Activated CD8-positive, alpha-beta memory T cell treated with anti-CD3 and anti-CD28 coated beads for 36 hours (primary cell): ENCODE measurements around the gene GPR152. TPM values are rescaled to one million over a fixed set of nuclear protein-coding genes. Genes with fewer than 3 reads are reported as not detected.

Source experiments
- CTCF ChIA-PET: fragments of 350-600 bp; sonication (Branson Sonifier 250); formaldehyde crosslinking; loops from one replicate; lab custom pipeline; 2021; ENCODE audit warnings: antibody characterized with exemption; lab: Charles Lee
- POLR2A ChIA-PET: fragments of 350-600 bp; sonication (Branson Sonifier 250); formaldehyde crosslinking; loops from one replicate; lab custom pipeline; 2021; ENCODE audit warnings: antibody characterized with exemption; lab: Charles Lee
- total RNA-seq, 2 experiments: library from RNA; stranded (reverse); gene quantifications; one replicate each; pipeline ENCODE4 v1.2.3, GENCODE V29; 2021

GPR152 gene
- total RNA-seq, 2 experiments from 2014 or later = not detected

DNA sequence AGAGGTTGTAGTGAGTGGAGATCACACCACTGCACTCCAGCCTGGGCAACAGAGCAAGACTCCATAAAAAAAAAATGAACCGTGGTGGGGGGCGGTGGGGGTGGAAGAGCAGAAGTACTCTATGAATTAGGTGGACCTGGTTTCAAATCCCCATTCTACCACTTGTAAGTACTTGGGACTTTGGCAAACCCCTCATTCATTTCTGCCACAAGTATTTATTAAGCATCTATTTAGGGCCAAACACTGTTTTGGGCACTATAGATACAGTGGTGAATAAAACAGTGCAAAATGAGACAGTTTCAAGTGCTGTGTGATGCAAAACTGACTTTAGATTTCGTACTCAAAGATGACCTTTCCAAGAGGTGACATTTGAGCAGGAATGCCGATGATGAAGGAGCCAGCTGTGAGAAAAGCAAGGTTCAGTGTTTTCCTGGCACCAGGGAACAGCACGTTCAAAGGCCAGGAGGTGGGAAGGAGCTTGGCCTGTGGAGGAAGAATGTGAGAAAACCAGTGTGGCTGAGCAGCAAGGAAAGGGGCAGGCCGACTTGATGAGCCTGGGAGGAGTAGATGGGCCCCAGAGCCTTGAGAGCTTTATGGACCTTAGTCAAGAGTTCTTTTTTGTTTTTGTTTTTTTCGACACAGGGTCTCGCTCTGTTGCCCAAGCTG, 17.9 kb upstream of the GPR152 start:
- ChIA-PET CTCF (interaction anchor here (0.9 to 2.8 kb wide), 7 partner anchors 12 to 69 kb away, joined by 3 to 6 read pairs (median 4); partner anchors contain the start of genes AIP, PPP1CA and PTPRCAP), POLR2A (no interaction called here)

GRCh38 chr11:67469508-67469811, 16.9 kb upstream of the GPR152 start:
- CTCF ChIA-PET = interaction anchor here (0.6 to 2.8 kb wide), 7 partner anchors 11 to 68 kb away, joined by 3 to 6 read pairs (median 3); partner anchors contain the start of genes PPP1CA and PTPRCAP
- POLR2A ChIA-PET = interaction anchor here (0.6 to 2.4 kb wide), 3 partner anchors 17 to 68 kb away, joined by 3 to 6 read pairs (median 6); partner anchors contain the start of gene PPP1CA

DNA sequence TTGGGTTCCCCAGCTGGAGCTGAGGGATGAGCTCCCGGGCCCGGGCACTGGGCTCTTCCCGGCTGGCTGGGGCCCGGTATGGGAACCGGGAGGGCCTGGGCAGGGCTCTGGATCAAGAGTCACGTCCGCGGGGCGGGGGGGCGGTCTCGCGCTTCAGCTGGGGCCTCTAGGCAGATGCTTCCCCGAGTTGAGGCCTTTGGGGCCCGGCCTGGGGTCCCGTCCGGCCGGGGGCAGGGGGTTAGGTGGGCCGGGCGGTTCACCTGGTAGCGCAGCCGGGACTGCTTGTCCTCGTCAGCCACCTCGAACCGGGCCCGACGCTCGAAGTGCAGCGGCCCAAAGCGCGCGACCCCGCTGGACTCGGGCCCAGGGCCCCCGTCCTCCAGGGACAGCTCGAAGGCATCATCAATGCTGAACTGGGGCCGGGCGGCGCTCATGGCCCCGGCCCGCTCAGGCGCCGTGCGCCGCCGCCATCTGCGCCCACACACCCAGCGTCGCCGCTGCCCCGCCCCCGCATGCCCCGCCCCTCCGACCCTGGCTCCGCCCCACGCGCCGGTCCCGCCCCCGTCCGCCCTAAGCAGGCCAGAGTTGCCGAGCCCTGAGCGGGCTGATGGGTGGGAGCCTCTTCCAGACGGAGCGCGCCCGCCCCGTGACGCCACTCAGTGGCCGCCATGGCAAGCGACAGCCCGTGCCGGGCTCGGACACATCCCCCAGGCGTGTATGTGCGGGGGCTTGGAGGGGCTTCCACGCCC, 16.4 kb upstream of the GPR152 start, which contains the start of gene TMEM134:
TMEM134 (minus strand) TSS at position 493 of the 749 bp plus-strand sequence; CDS start at position 434, 59 bp downstream.
- ChIA-PET POLR2A (interaction anchor here (0.5 to 2.6 kb wide), 15 partner anchors 14 to 116 kb away, joined by 3 to 16 read pairs (median 6); partner anchors contain the start of genes AIP, POLD4, PPP1CA and PTPRCAP), CTCF (interaction anchor here (0.8 to 2.8 kb wide), 9 partner anchors 11 to 77 kb away, joined by 3 to 11 read pairs (median 4); partner anchors contain the start of genes PPP1CA, PTPRCAP and RAD9A)

DNA sequence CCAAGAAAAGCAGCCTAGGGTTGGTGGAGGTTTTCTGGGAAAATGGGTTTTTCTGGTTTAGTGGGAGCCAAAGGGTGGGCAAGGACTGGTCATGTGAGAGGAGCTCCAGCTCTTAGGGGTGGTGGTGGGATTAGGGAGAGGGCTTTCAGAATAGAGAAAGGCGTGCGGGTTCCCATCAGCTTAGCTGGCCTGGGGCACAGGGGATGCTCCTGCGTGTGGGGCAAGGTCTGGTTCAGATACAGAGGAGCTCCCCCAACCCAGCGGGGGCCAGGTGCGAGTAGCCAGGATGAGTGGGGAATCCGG, 15.9 kb upstream of the GPR152 start:
- ChIA-PET POLR2A (interaction anchor here (0.5 to 2.6 kb wide), 15 partner anchors 15 to 115 kb away, joined by 3 to 16 read pairs (median 6); partner anchors contain the start of genes AIP, POLD4, PPP1CA and PTPRCAP), CTCF (interaction anchor here (0.9 to 2.5 kb wide), 6 partner anchors 14 to 76 kb away, joined by 3 to 11 read pairs (median 4); partner anchors contain the start of genes PPP1CA and RAD9A)

DNA sequence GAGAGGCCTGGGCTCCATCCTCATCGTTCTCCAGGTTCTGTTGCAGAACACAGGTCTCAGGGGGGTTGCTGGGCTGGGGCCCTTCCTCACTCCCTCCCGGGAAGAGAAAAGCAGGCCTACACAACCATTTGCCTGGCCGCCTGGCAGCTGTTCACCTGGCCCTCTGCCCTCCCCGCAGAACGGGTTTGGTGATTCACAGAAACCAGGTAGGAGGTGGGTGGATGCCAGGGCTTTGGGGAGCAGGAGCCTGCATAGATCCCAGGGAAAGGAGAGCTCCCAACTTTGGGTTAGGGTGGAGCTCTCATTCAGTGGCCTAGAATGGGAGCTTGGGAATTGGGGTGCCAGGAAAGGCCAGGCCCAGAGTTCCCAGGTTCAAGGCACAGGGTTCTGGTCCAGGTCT, 15.5 kb upstream of the GPR152 start:
- CTCF ChIA-PET = interaction anchor here (0.9 to 2.5 kb wide), 6 partner anchors 14 to 76 kb away, joined by 3 to 11 read pairs (median 4); partner anchors contain the start of genes PPP1CA and RAD9A
- POLR2A ChIA-PET = interaction anchor here (0.7 to 2.6 kb wide), 13 partner anchors 16 to 67 kb away, joined by 3 to 16 read pairs (median 6); partner anchors contain the start of genes PPP1CA, PTPRCAP and TBC1D10C

DNA sequence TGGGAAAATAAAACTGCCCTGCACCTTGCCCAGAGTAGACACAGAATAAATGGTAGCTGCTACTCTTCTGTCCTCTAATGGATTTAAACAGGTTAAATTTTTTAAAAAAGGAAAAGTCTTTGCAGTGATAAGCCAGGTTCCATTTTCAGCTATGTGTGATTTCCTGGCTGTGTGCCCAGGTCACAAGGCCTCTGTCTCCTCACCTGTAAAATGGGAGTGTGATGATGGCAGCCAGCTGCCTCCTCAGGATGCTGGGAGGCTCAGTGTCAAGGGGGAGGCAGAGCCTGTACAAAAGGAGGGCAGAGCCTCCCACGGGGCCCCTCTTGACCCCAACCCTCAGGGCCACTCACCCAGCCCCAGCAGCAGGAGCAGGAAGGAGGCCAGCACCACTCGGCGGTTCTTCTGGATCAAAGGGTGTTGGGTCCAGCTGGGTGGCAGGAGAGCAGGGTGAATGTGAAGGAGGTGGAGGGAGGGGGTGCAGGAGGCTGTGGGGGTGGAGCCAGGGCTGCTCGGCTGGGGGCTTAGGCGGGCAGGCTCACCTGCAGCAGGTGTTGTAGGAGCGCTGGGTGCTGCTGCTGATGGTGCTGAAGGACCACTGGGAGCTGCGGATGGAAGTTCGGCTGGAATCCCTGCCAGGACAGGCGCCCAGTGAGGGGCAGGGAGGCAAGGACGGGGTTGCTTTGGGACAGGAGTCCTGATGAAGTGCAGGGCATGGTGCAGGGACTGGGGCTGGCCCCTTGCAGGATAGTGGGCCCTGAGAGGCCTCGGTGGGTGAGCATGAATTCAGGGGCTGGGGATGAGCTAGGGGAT, 14.6 kb upstream of the GPR152 start:
- CTCF ChIA-PET = interaction anchor here (0.8 to 2.5 kb wide), 3 partner anchors 62 to 150 kb away, joined by 3 to 11 read pairs (median 4); partner anchors contain the start of gene PPP1CA
- POLR2A ChIA-PET = interaction anchor here (1.5 to 2.6 kb wide), 6 partner anchors 19 to 66 kb away, joined by 4 to 16 read pairs (median 8); partner anchors contain the start of genes PPP1CA, PTPRCAP and TBC1D10C

GRCh38 chr11:67466367-67466766, 13.8 kb upstream of the GPR152 start:
- ChIA-PET POLR2A (interaction anchor here (0.7 to 2.9 kb wide), 5 partner anchors 14 to 29 kb away, joined by 3 to 25 read pairs (median 12); partner anchors contain the start of genes GPR152 and PTPRCAP), CTCF (interaction anchor here (1.2 to 2.5 kb wide), 3 partner anchors 27 to 65 kb away, joined by 3 to 11 read pairs (median 5); partner anchors contain the start of genes PITPNM1 and PPP1CA)

GRCh38 chr11:67465530-67465929, 13.0 kb upstream of the GPR152 start:
- POLR2A ChIA-PET = interaction anchor here (0.6 to 2.9 kb wide), 6 partner anchors 13 to 58 kb away, joined by 3 to 25 read pairs (median 4); partner anchors contain the start of genes GPR152 and PTPRCAP
- CTCF ChIA-PET = interaction anchor here (0.8 to 1.6 kb wide), 6 partner anchors 13 to 39 kb away, joined by 3 to 7 read pairs (median 3); partner anchors contain the start of genes PITPNM1 and PTPRCAP

DNA sequence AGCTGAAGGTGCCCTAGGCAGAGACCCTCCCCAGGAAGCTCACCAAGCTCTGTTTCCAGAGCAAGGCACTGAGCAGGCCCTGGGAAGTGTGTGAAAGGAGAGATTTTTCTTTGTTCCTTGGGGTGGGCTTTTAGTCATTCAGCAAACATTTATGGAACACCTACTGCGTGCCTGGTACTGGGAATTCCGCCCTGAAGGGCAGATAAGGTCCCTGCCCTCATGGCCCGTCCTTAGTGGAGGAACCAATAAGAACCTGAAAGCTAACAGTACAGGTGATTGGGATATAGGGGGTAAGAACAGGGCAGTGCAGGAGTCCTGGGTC, 12.6 kb upstream of the GPR152 start:
- CTCF ChIA-PET = interaction anchor here (0.6 to 1.6 kb wide), 7 partner anchors 13 to 40 kb away, joined by 3 to 7 read pairs (median 3); partner anchors contain the start of genes PITPNM1 and PTPRCAP
- POLR2A ChIA-PET = interaction anchor here (0.6 to 2.9 kb wide), 5 partner anchors 15 to 57 kb away, joined by 3 to 25 read pairs (median 4); partner anchors contain the start of gene PTPRCAP

DNA sequence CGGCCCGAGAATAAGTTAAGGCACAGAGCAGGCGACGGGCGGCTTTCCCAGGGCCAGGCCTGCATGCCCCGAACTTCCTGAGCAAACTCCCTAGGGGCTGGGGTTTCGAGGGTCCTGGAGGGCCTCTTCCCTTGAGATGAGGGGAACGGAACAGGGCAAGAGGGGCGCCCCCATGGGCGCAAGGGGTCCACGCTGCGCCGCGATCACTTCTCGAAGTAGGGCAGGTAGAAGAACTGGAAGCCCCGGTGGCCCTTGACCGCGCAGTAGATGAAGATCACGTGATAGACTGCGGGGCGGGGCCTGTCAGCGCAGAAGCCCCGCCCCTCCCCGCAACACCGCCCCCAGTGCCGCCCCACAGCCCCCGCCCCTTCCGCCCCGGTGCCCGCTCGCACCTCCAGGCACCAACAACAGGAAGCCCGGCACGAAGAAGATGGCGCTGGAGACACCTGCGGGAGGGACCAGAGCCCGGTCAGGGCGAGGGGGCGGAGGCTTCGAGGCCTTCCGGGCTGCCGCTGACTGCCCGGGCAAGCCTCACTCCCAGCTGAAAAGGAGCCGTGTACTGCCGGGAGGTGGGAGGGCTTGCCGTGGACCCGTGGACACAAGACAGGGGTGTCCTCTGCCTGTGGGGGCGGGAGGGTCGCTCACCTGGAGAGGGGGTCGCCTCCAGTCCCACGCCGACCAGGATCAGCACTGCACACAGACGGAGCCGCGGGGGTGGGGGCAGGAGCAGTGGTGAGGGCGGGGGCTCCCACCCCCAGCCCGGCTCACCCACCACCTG, 12.1 kb upstream of the GPR152 start:
- ChIA-PET POLR2A (interaction anchor here (0.6 to 2.9 kb wide), 4 partner anchors 14 to 57 kb away, joined by 3 to 25 read pairs (median 4); partner anchors contain the start of gene PTPRCAP), CTCF (interaction anchor here (0.6 to 1.6 kb wide), 7 partner anchors 14 to 40 kb away, joined by 3 to 7 read pairs (median 3); partner anchors contain the start of genes PITPNM1 and PTPRCAP)

DNA sequence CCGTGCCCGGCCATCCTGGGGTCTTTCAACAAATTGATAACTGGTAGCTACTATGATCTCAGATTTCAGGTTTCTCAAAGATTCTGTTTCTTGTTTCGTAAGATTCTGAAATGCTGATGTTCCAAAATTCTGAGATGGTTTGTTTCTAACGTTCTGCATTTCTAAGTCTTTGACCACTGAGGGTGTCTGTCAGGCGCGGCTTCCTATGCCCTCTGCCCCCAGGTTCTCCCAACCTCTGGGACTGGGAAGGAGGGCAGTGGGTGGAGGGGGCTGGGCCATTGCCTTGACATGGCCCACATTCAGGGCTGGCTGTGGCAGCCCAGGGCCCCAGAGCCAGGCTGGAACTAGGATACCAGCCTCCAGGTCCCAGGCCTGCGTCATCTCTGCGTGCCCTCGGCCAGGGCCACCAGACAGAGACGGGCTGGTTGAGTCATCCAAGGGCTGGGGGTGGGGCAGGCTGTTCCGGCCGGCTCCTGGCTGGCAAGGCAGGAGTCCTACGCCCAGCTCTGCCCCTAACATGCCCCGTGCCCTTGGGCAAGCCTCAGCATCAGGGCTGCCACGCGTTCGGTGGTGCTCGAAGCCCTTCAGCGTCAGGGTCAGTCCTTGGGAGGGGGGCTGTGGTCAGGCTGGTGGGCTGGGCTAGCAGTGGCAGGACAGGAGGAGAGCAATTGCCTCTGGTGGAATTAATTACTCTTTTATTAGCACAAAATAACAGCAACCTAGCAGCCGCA, 11.3 kb upstream of the GPR152 start:
- ChIA-PET POLR2A (interaction anchor here (2.9 kb wide), 1 partner anchor 26 kb away, joined by 25 read pairs; the partner anchor contains the start of gene PTPRCAP), CTCF (no interaction called here)

- POLR2A ChIA-PET = interaction anchor here (2.9 kb wide), 1 partner anchor 26 kb away, joined by 25 read pairs; the partner anchor contains the start of gene PTPRCAP
- CTCF ChIA-PET = no interaction called here
These were observed 10.7 kb upstream of the GPR152 start for GRCh38 chr11:67463186-67463585.

DNA sequence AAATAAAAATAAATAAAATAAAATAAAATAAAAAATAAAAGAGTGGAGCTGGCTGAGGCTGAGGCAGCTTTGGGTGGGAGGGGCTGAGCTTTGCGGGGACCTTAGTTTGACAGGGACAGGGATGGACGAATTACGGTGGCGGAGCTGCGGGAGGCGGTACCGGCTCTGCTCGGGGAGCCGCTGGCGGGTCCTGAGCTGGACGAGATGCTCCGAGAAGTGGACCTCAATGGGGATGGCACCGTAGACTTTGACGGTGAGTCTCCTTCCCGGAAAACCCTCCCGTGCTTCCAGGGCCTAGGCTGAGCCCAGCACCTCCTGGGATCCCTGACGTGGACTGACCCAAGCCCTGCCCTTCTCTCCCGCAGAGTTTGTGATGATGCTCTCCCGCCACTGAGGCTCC, 5.7 kb upstream of the GPR152 start:
- ChIA-PET CTCF (interaction anchor here (1.2 kb wide), 1 partner anchor 11 kb away, joined by 4 read pairs; the partner anchor contains the start of gene TMEM134), POLR2A (no interaction called here)

DNA sequence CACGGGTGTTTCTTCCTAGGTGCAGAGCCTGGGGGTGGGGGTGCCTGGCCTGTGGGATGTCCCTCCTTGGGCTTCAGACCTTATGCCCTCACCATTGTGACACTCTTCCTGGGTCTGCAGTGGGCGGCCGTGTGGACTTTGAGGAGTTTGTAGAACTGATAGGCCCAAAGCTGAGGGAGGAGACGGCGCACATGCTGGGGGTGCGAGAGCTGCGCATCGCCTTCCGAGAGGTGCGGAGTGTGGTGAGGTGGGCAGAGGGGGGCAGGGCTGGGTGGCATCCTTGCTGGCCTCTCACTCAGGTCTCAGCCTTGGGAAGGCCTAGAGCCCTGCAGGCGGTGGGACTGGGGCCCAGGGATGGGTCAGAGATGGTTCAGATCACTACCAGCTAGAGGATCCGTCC, 4.9 kb upstream of the GPR152 start:
- CTCF ChIA-PET = no interaction called here
- POLR2A ChIA-PET = no interaction called here

DNA sequence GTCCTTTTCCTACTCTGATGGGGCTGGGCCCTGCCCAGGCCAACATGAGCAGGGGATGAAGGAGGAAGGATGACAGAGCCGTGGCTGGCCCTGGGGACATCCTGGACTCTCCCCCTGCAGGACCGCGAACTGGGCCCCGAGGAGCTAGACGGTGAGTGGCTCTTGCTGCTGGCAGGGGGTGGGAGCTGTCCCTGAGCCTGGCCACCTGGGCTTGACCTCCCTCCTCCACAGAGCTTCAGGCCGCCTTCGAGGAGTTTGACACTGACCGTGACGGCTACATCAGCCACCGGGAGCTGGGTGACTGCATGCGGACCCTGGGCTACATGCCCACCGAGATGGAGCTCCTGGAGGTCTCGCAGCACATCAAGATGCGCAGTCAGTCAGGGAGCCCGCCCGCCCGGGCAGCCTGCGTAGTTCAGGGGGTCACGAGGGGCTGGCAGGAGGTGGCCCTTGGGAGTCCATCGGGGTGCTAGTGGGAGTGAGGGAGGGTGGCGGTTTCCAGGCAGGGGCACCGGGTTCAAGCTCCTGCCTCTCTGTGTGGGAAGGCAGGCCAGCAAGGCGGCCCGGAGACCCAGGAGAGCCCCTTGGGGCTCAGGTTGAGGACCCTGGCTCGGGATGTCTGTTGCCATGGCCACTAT, 3.7 kb upstream of the GPR152 start:
- ChIA-PET CTCF (interaction anchor here (1.0 kb wide), 1 partner anchor 103 kb away, joined by 4 read pairs; the partner anchor contains the start of gene POLD4), POLR2A (interaction anchor here (1.0 kb wide), 1 partner anchor 18 kb away, joined by 3 read pairs; no protein-coding TSS in a partner anchor)
